CD4-positive, alpha-beta T cell treated with Interleukin-15 for 4 hours (primary cell): Measurements from ENCODE around the gene EIF2S3.
A peak's percentile ranks its signal among the peaks of the same experiment; 100 is the strongest.
"Not testable (repeated sequence)": the region's sequence is repeated elsewhere in the genome, so short reads cannot be mapped to it uniquely, and the experiment has no call there.

Source experiments
- DNase-seq: peaks from one replicate; pipeline ENCODE4 v3.0.0-alpha.2; 2020; ENCODE audit warnings: low spot score

Gene EIF2S3

DNA sequence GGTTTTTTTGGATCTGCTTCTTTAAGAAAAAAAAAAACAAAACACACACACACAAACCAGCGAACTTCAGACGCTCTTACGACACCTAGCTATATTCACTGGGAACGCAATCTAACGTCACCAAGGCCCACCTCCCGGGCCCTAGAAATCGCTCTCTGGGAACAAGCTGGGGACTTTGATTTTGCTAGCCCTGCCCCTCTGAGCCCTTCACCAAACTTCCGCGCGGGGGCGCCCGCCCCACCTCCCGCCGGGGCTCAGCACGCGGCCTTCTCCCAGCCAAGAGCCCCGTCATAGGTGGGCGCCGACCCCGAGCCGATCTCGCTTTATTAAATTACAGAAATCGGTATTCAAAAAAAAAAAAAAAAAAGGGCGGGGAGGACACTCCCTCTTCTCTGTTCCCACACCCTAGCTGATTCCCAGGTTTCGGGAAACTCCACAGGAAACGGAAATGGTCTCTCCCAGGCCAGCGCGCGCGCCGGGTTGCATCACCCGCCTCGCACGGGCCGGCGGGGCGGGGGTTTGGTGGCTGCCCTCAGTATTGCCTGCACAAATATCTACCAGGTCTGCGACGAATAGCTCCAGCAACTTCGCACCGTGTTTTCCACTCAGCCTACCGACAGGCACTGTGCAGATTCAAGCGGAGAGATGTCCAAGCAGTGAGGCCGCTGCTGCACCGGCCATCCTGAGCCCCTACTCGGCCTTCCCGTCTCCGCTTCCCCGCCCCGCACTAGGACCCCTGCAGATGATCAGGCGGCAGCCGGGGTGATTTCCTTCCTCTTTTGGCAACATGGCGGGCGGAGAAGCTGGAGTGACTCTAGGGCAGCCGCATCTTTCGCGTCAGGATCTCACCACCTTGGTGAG lies at the start of gene EIF2S3:
EIF2S3 (plus strand) TSS at position 775 of the 861 bp plus-strand sequence; CDS start at position 788, 13 bp downstream.
- DNase-seq: peak; percentile 89

DNA sequence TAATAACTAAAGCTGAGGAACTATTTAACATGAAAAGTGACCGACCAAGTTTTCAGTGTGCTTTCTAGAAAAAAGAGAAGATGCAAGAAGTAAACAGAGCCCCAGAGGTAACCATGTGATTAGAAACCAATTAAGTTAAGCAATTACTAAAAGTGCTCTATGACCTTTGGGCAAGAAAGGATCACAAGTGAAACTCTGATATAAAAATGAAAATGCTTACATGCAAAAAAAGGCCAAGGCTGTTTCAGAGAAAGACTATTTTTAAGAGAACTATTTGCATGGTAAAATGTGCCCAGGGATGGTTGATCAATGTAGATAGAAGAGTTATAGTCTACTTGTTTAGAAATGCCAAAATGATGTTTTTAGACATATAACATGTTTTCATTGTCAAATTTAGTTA lies 49.7 kb upstream of the EIF2S3 start:
- DNase-seq: no peak

- DNase-seq: no peak
Observed at GRCh38 chrX:24005867-24006266, 48.9 kb upstream of the EIF2S3 start.

- no peak for DNase-seq
Observed at GRCh38 chrX:24012266-24012665, 42.5 kb upstream of the EIF2S3 start.

GRCh38 chrX:24014388-24015018 lies 40.3 kb upstream of the EIF2S3 start:
- DNase-seq: no peak

GRCh38 chrX:24017674-24018073 lies 37.1 kb upstream of the EIF2S3 start:
- no peak for DNase-seq

DNA sequence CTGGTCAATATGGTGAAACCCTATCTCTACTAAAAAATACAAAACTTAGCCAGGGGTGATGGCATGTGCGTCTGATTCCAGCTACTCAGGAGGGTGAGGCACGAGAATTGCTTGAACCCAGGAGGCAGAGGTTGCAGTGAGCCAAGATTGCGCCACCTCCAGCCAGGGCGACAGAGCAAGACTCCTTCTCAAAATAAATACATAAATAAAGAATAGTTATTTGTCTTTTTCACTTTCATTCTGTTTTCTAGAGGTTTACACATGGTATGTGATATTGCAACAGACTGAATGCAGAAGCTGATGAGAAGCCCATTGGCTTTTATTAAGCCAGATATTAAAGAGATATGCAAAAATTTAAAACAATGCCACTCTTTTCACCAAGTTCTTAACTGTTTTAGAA lies 35.9 kb upstream of the EIF2S3 start:
- DNase-seq: no peak

GRCh38 chrX:24019448-24019847 lies 35.3 kb upstream of the EIF2S3 start:
- no peak for DNase-seq

GRCh38 chrX:24020306-24020876 lies 34.4 kb upstream of the EIF2S3 start:
- DNase-seq: no peak

GRCh38 chrX:24023544-24023943 lies 31.2 kb upstream of the EIF2S3 start:
- no peak for DNase-seq

- no peak for DNase-seq
Observed at GRCh38 chrX:24023972-24024669, 30.6 kb upstream of the EIF2S3 start.

DNA sequence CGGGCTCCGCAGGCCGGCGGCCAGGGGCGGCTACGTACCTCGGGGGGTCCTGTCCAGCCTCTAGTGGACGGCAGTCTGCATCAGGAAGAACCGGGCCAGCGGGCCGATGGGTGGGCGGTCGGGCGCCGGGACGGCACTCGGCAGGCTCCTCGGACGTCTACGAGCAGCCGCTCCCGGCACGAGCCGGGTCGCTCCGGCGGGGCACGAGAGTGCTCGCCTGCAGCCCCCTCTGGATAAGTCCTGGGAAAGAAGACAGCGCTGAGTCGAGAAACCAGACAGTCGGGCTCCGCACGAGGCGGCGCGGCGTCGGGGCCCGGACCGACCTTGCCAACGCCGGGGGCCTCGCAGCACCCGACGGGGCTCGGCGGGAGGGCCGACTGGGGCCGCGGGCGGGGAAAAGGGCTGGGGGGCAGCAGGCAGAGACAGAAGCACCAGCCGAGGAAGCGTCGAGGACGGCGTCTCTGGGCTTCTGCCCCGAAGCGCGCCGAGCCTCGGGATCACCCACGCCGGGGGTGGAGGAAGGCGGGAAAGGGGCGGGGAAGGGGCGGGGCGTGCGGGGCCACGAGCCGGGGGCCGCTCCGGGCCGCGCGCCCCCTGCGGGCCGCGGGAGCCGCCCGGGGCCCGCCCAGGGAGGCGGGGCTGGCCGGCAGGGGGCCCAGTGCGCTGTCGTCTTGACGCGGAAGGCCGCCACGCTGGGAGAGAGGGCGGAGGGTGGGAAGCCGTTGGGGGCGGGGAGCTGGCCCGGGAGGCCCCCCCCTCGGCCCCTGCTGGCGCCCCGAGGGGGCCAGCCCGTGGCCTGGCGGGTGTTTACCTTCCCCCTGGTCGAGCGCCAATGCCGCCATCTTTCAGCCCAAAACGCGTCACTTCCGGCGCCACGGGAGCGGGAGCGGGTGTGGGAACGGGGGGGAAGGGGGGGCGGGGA lies 29.7 kb upstream of the EIF2S3 start:
- DNase-seq: peak; percentile 73

GRCh38 chrX:24025741-24026403 lies 28.9 kb upstream of the EIF2S3 start:
- no peak for DNase-seq

- no peak for DNase-seq
Observed at GRCh38 chrX:24026432-24026831, 28.3 kb upstream of the EIF2S3 start.

DNA sequence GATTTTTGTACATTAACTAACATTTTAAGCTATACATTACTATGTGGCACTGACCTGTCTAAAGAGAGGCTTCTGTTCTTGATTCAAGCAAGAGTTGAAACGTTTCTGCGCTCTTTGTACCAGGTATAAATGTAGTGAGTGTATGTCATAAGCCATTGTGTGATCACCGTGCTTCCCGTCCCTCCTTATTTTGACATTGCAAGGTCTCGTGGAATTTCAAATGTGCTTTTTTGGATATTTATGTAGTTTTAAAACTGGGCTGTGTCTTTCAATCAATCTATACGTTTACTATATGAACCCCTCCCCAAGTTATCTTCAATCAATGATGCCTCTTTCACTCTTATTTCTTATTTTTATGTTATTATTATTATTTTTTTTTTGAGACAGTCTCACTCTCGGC lies 27.7 kb upstream of the EIF2S3 start, which contains the start of gene KLHL15:
KLHL15 (minus strand) TSS at position 101 of the 400 bp plus-strand sequence. CDS start 20,493 bp downstream, outside the sequence.
- DNase-seq: no peak

GRCh38 chrX:24027985-24028384 lies 26.8 kb upstream of the EIF2S3 start:
- no peak for DNase-seq

GRCh38 chrX:24030597-24030996 lies 24.2 kb upstream of the EIF2S3 start:
- no peak for DNase-seq

- no peak for DNase-seq
Observed at GRCh38 chrX:24034485-24034884, 20.3 kb upstream of the EIF2S3 start.

DNA sequence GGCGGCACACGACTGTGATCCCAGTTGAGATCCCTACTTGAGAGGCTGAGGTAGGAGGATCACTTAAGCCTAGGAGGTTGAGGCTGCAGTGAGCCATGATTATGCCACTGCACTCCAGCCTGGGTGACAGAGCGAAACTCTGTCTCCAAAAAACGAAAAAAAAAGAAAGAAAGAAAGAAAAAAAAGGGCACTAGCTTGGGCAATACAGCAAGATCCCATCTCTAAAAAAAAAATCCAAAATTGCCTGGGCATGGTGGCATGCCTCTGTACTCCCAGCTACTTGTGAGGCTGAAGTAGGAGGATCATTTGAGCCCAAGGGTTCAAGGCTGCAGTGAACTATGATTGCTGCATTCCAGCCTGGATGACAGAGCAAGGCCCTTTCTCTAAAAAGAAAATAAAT lies 17.0 kb upstream of the EIF2S3 start:
- DNase-seq: no peak

- DNase-seq: not testable (repeated sequence)
Observed at GRCh38 chrX:24046060-24046459, 8.7 kb upstream of the EIF2S3 start.

- not testable (repeated sequence) for DNase-seq
Observed at GRCh38 chrX:24049643-24050042, 5.1 kb upstream of the EIF2S3 start.
